GM08714 (cell line): ENCODE results near the gene PPIA.

Source experiments
- H3K4me3 ChIP-seq: fragments of 200-500 bp; sonication (Bioruptor generic); 2 replicates; pipeline ENCODE4 v1.5.1; 2014; ENCODE audit warnings: mild to moderate bottlenecking, low read length, inconsistent platforms
- ZNF274 ChIP-seq: IDR thresholded peaks from 2 replicates; pipeline ENCODE4 v1.6.1; 2012; ENCODE audit warnings: mild to moderate bottlenecking, low read depth, low read length

Gene PPIA

GRCh38 chr7:44757739-44758138, 38.7 kb upstream of the PPIA start:
- no peak overlapping the region for H3K4me3 ChIP-seq
- TF ChIP-seq ZNF274: no peak

GRCh38 chr7:44759246-44759645, 37.2 kb upstream of the PPIA start:
- TF ChIP-seq ZNF274: no peak
- H3K4me3 ChIP-seq: no peak overlapping the region

GRCh38 chr7:44760034-44760580, 36.4 kb upstream of the PPIA start:
- TF ChIP-seq ZNF274: no peak
- H3K4me3 ChIP-seq: no peak overlapping the region

GRCh38 chr7:44761207-44762161, 35.0 kb upstream of the PPIA start:
- TF ChIP-seq ZNF274: no peak
- no peak overlapping the region for H3K4me3 ChIP-seq

- no peak overlapping the region for H3K4me3 ChIP-seq
- TF ChIP-seq ZNF274: no peak
Observed at GRCh38 chr7:44762300-44762699, 34.2 kb upstream of the PPIA start.

GRCh38 chr7:44762726-44763522, 33.6 kb upstream of the PPIA start:
- no peak for TF ChIP-seq ZNF274
- no peak overlapping the region for H3K4me3 ChIP-seq

DNA sequence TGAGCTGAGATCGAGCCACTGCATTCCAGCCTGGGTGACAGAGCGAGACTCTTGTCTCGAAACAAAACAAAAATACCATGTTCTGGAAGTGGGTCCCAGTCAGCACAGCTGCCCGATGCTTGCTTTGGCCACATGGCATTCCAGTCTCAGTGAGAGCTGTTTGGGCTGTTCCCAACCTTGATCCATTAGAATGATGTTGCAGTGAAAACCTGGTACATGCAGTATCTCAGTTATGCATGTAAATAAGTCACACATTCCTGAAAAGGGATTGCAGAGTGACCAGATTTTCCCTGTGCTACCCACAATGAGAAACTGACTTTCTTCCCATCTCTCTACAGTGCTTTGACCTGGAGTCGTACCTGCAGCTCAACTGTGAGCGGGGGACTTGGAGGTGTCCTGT, 32.4 kb upstream of the PPIA start:
- no peak for TF ChIP-seq ZNF274
- no peak overlapping the region for H3K4me3 ChIP-seq

DNA sequence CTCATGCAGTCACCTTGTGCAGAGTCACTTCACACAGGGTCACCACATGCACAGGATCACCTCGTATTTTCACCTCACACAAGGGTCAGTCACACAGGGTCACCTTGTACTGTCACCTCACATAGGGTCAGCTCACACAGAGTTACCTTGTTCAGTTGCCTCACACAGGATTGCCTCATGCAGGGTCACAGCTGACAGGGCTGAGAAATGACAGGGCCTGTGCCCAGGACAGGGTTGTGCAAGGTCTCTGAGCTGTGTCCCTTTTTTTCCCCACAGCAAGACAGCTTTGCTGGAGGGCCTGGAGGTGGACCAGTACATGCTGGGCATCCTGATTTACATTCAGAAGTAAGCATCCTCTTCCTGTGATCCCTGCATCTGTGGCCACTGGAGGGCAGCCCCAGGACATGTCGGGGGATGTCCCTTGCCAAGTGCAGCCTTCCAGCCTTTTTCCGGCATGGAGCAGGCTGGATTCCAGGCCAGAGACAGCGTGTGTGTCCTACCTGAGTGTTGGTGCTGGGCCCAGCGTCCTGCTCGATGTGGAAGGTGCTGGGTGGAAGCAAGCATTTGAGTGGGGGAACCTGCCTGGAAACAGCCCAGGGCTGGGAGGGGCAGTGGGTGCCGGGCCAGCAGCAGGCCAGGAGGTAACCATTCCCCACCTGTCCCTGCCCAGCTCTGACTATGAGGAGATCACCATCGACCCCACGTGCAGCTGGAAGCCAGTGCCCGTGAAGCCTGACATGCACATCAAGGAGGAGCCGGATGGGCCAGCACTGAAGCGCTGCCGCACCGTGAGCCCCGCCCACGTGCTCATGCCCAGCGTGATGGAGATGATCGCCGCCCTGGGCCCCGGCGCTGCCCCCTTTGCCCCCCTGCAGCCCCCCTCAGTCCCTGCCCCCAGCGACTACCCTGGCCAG, 31.6 kb upstream of the PPIA start:
- no peak for TF ChIP-seq ZNF274
- no peak overlapping the region for H3K4me3 ChIP-seq

DNA sequence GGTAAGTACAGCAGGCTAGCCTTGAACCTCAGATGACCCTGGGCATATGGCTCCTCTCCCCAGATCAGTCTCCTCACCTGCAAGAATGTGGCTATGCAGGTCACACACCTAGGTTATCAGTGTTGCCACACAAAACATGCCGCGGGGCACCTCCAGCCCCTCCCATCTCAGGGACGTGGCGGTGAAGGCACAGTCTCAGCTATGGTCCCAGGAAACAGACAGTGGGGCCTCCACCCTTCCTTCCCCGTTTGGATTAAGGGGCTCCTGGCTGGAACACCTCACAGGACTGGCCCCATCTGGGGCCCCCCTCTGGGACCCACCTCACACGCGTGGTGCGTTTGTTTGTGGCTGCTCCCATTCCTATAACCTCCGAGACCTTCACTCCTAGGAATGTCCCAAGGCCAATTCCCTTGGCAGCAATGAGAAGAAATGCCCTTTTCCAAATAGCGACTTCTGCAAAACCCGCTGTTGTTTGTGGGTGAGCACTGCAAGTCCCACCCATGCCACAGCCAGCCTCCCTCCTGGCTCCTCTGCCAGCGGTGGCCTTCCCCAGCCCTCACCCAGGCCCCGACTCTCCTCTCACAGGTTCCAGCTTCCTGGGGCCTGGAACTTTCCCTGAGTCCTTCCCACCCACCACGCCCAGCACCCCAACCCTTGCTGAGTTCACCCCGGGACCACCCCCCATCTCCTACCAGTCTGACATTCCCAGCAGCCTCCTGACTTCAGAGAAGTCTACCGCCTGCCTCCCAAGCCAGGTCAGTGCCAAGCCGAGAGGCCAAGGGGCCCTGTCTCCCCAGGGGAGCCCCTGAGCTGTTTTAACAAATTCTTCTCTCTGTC, 30.7 kb upstream of the PPIA start:
- no peak for TF ChIP-seq ZNF274
- no peak overlapping the region for H3K4me3 ChIP-seq

- no peak for TF ChIP-seq ZNF274
- no peak overlapping the region for H3K4me3 ChIP-seq
Observed at GRCh38 chr7:44766416-44766801, 30.1 kb upstream of the PPIA start.

- no peak for TF ChIP-seq ZNF274
- H3K4me3 ChIP-seq: no peak overlapping the region
Observed at GRCh38 chr7:44767134-44767911, 29.2 kb upstream of the PPIA start.
